GM18907 (cell line): ENCODE results near the gene CTRL.
"Not testable (repeated sequence)": the region's sequence is repeated elsewhere in the genome, so short reads cannot be mapped to it uniquely, and the experiment has no call there.

Experiments used
- ATAC-seq: cut with Tn5 transposase; IDR thresholded peaks from one replicate; pipeline ENCODE4 v1.9.1; 2021; ENCODE audit warnings: mild to moderate bottlenecking, moderate library complexity; ENCODE audit not compliant: unreplicated experiment

The CTRL gene

DNA sequence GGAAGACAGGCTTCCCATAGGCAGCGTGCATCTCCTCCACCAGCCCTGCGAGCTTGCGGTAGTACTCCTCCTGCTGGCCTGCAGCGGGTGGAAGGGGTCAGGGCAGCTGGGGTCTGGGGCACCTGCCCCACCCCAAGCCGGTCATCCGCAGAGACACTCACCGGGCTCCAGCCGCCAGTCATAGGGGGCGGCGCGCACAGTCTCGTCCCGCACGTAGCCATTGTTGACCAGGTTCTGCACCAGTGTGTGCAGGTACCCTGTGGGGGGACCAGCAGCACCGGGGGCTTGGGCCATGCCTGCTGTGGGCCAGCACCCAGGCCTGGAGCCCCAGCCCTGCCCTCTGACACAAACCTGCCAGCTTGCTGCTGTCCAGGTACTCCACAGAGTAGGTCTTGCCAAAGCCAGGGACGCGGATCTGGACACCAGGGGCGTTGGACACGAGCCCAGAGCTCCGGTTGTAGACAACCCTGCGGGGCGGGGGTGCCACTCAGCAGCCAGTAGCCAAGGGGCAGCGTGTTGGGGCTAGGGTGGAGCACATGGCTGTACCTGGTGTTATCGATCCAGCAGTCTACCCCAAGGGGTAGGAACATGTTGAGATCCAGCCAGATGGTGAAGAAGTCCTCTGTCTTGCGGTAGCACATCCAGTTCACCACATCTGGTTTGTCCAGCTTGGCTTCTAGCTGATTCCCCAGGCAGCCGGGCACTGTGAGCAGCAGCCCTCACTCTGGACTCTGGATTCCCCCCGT lies 11.0 kb upstream of the CTRL start:
- no peak for ATAC-seq

DNA sequence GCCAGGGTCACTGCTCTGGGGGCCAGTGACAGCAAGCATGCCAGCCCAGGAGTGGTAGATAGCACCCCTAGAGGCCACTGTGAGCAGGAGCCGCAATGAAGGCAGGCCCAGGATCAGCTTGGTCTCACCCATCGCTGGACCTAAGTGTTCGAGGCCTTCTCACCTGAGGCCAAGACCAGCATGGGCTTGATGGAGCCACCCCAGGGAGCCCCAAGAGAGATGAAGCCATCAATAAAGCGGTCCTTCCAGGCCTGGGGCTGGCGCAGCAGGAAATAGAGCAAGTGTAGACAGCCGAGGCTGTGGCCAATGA lies 10.5 kb upstream of the CTRL start:
- ATAC-seq = peak; percentile 40

DNA sequence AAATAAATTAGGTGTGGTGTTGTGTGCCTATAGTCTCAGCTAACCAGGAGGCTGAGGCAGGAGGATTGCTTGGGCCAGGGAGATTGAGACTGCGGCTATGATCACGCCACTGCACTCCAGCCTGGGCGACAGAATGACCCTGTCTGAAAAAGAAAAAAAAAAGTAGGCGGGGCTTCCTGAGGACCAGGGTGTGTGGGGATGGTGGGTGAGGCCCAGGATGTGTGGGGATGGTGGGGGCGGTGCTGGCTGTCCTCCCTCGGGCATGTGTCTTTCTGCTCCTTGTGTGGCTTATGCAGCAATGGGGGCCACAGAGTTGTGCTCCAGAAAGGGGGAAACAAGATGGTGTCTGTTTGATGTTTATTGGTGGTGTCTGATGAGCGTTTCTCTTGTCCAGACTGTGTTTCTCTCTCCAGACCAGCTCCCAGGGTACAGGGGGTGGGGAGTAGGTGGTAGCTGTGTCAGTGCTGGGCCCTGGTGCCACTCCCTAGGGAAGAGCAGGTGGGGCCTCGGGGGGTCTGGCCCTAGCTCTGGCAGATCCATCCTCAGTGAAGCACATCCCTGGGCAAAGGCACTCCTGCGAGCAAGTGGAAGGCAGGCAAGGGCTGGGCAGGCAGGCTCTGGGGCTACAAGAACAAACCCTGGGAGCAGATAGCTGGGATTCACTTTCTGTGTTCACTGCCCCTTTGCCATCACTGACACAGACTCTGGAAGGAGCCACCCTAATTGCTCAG lies 10.0 kb upstream of the CTRL start:
- ATAC-seq = no peak

DNA sequence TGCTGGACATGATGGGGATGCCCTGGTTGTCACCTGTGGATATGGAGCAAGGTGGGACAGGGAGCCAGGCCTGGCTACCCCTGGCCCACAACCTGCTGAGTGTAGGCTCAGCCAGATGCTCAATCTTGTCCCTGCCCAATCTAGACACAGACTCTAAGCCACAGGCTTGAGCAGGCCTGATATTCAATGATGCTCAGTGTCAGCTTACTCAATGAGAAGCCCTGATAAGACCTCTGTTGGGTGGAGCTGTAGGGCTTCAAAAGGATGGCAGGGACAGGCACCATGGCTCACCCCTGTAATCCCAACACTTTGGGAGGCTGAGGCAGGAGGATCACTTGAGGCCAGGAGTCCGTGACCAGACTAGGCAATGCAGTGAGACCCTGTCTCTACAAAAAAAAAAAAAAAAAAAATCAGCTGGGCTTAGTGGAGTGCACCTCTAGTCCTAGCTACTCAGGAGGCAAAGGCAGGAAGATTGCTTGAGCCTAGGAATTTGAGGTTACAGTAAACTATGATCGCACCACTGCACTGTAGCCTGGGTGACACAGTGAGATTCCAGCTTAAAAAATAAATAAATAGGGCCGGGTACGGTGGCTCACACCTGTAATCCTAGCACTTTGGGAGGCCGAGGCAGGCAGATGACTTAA lies 8.9 kb upstream of the CTRL start:
- no peak for ATAC-seq

DNA sequence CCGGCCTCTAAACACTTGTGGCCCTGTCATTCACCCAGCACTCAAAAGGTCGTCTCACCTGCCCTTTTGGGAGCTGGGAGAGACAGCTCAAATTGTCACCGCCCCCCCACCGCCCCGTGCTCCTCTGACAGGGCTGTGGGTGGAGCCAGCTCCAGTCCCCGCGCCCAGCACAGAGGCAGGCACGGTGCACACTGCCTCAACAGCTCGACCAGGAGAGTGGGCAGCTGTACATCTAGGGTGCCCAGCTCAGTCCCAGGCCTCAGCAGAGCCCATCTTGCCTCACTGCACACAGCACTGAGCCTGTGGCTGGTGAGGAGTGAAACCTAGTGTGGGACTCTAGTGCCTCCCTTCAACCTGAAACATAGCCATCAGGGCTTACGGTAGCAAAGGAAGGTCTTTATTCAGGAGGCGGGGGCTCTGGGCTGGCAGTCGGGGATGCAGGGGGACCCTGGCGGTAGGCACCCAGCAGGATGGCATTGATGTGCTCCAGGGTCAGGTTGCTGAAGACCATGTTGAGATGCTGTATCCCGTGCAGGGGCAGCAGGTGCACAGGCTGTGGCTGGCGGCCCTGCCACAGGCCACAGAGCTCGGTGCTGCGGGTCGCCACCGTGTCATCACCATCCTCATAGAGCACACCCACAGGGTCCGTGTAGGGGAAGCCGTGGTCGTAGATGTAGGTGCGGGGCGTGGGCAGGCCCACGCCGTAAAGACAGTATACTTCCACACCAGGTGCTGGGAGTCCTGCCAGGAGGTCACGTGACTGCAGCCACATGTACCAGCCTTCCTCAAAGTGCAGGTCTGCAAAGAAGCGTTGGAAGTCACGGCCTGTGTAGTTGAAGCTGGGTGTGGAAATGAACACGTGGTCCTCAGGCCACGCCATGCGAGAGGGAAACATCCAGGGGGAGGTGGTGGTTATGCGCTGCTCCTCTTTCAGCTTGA lies 8.1 kb upstream of the CTRL start:
- no peak for ATAC-seq

DNA sequence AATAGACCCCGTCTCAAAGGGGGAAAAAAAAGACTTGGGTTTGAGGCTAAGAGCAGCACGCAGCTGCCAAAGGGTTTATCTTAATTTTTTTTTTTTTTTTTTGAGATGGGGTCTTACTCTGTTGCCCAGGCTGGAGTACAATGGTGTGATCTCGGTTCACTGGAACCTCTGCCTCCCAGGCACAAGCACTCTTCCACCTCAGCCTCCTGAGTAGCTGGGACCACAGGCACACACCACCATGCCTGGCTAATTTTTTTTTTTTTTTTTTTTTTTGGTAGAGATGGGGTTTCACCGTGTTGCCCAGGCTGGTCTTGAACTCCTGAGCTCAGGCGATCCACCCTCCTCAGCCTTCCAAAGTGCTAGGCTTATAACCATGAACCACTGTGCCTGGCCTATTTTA lies 6.1 kb upstream of the CTRL start:
- not testable (repeated sequence) for ATAC-seq

DNA sequence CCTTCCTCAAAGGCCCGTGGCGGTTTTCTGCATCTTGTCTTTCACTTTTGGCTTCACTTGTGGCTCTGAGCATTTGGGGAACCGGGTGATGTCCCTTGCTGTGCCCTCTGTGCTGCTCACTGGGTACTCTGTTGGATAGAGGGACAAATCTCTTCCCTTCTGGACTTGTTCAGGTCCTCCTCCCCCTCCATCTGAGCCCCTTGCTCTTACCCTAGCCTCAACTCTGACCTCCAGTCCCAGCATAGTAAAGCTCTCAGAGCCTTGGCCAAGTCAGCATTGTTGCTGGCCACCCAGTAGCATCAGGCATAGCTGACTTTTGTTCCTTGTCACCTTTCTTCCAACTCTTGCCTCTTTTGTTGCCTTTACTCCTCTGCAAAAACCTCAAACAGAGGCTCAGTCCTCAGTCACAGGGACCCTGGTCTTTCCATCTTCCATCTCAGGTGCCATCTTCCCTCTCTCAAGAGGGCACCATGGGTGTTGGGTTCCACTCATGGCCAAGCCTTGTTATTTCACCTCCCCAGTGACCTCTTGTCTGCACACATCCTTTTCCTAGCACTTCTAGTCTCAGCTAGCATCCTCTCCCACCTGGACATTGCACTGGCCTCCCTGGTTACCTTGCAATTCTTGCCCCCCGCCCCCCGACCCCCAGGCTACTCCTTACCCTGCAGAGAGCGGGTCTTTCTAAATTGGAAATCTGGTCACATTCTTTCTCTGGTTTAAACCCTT lies 5.4 kb upstream of the CTRL start:
- peak; percentile 63 for ATAC-seq

DNA sequence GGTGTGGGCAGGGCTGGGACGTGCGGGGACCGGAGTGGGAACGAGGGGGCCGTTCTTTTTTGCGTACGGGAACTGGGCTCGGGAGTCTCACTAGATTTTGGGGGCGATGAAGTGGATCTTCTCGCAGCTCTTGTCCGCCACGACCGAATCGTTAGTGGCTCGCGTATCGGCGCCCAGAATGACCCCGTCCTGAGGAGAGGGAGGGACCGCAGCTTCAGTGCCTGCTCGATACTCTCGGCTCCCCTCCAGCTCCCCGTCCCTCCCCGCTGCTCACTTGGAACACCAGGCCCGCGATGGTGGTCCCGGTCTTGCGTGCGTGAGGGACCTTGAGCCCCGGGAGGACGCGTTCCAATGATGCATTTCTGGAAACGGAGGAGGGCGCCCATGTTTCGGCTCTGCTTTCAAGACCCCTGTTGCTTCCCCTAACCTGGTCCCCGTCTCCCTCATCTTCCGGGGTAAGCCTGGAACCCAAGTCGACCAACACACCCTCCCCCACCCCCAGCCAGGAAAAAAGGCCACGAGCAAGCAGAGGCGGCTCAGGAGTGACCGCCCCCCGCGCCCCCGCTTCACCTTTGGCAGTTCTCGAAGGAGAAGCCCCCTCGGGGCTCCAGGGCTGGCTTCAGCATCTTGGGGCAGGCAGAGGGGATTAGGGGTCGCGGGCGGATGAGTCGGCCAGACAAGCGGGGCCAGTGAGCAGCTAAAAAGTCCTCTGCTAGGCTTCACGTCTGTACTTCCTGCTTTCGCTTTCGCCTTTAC lies 4.6 kb upstream of the CTRL start, which contains the start of gene PSMB10:
Gene PSMB10, minus strand, starts transcription at position 727 of the 756 bp plus-strand sequence. Its CDS starts 101 bp downstream, at position 626.
- ATAC-seq = peak; percentile 1

DNA sequence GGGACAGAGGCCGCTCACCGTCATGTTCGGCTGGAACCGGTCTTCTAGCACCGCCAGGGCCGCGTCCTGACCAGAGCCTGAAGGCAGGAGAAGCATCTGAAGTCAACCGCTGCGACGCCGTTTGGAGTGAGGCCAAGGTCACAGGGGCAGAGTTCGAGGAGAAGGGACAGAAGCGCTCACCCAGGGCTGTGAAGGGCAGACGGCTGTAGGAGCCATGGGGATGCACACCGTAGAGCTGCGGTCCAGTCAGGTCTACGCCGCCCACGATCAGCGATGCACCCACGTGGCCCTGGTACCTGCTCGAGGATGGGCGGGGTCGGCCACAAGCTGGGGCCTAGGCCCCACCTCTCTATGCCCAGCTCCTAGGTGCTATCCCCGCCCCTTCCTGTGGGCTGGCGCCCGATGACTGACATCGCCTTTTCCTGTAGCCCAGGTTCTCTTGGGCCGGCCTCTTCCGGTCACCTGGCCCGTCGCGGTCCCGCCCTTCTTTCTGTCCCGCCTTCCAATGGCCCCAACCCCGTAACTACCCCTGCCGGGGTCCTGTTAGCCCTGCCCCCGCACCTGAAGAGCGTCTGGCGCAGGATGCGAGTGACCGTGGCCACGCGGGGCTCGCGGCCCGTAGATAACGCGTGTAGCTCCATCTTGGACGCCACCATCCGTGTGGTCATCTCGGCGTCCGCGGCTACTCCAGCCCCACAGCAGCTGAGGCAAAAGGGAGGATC lies 3.9 kb upstream of the CTRL start:
- ATAC-seq = peak; percentile 87

DNA sequence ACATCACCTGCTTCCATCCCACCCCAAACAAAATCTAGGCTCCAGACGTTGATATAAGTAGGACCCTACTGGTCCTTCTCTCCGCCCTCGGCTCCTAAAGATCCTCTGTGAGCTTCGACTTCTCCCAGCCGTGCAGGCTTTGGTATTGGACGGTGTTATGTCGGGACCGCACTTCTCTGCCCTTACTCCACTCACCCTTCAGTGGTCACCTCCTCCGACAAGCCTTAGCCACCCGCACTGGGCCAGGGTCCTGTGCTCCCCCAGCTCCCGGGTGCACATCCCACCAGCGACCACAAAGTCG lies 3.4 kb upstream of the CTRL start:
- no peak for ATAC-seq

DNA sequence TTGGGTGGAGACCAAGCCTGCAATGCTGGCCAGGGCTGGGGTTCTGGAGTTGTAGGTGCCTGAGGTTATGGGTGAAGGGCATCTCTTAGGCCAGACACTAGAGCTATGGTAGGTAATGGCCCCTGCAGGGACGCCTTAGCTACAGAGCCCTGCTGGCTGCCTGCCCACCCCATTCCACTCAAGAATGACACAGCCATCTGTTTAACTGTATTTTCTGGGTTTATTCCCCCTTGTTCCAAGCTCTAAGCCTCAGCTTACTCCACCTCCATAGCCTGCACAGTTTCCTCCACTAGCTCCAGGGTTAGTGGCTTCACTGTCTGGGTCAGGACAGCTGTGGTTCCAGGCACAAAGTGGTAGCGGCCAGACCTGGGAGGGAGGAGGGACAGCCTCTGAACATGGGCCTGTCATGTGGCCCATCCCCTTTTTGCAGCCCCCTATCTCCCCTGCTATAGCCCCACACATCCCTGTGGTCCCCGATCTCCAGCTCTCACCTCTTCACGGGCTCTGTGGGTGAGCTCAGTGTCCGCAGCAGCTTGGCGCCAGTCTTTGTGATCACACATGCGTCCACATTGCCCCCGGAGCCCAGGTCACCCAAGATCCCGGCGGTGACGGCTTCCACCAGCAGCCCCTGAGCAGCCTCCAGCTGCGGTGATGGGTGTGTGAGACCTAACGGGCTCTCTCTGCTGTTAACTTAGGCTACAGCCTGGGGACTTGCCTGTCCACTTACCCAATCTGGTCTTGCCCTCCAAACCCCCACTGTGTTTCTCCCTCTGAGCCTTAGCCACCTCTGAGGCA lies 2.8 kb upstream of the CTRL start:
- no peak for ATAC-seq

DNA sequence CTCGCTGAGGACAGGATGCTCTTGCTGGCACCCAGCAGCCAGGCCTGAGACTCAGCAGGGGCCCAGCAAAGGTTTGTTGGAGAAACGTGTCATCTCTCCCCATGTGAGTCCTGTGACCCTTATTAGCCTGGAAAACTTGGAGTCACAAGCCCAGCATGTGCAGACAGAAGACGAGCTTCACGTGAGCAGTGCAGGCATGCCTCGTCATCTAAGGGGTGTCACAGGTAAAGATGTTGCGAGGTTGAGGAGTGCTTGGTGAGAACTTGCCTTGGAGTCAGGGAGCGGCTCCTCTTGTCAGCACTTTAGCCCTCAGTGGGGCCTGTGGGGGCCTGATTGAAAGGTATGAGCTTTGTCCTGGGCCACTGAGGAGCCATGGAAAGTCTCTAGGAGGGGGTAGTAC lies 2.1 kb upstream of the CTRL start:
- no peak for ATAC-seq

DNA sequence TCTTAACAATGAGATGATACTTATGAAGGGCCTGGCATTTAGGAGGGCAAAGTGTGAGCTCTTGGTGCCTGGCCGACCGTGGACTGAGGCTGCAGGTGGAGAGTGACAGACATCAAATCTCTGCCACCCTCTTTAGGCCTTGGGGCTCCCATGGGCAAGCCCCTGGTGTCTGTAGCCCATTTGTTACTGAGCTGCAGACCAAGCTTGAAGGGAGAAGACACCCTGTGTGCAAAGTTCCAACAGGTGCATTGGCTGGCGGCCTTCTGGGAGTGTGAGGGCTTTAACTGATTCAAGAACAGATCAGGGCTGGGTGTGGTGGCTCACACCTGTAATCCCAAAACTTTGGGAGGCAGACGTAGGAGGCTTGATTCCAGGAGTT lies 789 bp upstream of the CTRL start:
- no peak for ATAC-seq

DNA sequence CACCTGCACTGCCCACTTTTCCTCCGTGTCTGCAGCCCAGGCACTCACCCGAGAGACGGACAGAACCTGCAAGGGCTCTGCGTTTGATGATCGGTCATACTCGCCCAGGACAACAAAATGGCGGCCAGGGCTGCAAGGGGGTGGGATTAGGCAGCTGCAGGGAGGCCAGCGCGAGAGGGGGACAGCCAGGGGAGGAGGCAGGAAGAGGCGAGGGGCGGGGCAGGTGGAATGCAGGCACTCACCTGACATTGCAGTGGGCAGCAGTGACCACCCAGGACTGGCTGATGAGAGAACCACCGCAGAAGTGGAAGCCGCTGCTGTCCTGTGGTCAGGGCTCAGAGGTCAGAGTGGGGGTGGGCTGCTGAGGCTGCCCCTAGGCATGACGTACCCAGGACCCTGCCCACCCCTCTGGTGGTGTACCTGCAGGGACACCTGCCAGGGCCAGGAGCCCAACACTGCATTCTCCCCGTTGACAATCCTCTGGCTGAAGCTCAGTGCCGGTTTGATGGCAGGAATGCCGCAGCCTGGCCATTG lies 917 bp downstream of the CTRL start:
- ATAC-seq = no peak

DNA sequence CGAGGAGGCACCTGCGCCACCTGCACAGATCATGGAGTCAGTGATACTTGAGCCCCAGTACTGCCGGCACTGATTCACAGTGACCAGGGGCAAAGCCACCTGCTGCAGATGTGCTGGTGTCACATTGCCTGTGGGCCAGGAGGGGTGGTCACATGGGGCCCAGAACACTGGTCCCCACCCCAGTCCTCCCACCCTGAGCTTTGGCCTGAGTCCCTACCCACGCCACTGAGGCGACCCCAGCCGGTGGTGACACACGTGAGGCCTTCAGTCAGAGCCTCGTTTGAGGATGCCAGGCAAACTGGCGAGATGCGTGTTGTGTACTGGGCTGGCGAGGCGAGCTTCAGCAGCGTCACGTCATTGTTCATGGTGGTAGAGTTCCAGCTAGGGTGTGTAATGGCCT lies 1.5 kb downstream of the CTRL start:
- no peak for ATAC-seq

DNA sequence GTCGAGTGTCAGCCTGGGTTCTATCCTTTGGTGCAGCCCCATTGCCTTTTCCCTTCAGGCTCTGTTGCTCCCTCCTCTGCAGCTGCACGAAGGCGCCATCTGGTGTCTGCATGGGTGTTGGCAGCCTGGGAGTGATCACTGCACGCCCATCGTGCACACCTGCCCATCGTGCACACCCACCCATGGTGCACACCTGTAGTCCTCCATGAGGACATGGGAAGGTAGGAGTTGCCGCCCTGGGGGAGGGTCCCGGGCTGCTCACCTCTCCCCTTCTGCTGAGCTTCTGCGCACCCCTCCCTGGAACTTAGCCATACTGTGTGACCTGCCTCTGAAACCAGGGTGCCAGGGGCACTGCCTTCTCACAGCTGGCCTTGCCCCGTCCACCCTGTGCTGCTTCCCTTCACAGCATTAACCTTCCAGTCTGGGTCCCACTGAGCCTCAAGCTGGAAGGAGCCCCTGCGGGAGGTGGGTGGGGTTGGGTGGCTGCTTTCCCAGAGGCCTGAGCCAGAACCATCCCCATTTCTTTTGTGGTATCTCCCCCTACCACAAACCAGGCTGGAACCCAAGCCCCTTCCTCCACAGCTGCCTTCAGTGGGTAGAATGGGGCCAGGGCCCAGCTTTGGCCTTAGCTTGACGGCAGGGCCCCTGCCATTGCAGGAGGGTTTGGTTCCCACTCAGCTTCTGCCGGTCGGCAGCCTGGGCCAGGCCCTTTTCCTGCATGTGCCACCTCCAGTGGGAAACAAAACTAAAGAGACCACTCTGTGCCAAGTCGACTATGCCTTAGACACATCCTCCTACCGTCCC lies 2.9 kb downstream of the CTRL start:
- ATAC-seq = no peak

DNA sequence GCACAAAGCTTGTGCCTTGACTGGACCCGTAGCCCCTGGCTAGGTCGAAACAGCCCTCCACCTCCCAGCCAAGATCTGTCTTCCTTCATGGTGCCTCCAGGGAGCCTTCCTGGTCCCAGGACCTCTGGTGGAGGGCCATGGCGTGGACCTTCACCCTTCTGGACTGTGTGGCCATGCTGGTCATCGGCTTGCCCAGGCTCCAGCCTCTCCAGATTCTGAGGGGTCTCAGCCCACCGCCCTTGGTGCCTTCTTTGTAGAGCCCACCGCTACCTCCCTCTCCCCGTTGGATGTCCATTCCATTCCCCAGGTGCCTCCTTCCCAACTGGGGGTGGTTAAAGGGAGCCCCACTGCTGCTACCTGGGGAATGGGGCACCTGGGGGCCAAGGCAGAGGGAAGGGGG lies 3.5 kb downstream of the CTRL start:
- ATAC-seq = no peak
